ENCODE measurements around the gene MPIG6B.

MPIG6B gene

GRCh38 chr6:31723245-31723979 lies at the start of gene MPIG6B:
TSS of gene MPIG6B (plus strand) at chr6:31723373. CDS start at chr6:31723384, 11 bp downstream.
- Histone ChIP-seq H3K4me2 (peak within 1 kb of the TSS; percentile 99), H3K9ac (peak within 1 kb of the TSS; percentile 55; the same call in 1 of the 2 replicates), H3K4me3 (peak within 1 kb of the TSS; percentile 56), H3K9me3 (no peaks in the 10 kb centered on the region), H3K36me3 (peaks cover 29% of the 10 kb centered on the region), H3K4me1 (peaks cover 72% of the 10 kb centered on the region), H3K27me3 (no peaks in the 10 kb centered on the region), H4K20me1 (peaks cover 39% of the 10 kb centered on the region), H3K27ac (peak within 1 kb of the TSS; percentile 83)
- TF ChIP-seq Cebpa-rat (IDR thresholded peaks at IDR 0.05), result peak; percentile 31; the same call in 1 of the 2 replicates

- Histone ChIP-seq H3K4me1 (peaks cover 48% of the 10 kb centered on the region), H3K36me3 (peaks cover 36% of the 10 kb centered on the region), H3K27ac (no peak overlapping the region), H4K20me1 (peaks cover 36% of the 10 kb centered on the region), H3K27me3 (no peaks in the 10 kb centered on the region), H3K9ac (no peak overlapping the region), H3K9me3 (no peaks in the 10 kb centered on the region), H3K4me3 (no peak overlapping the region), H3K4me2 (0 out of 2 replicates have a peak overlapping the region, but pooled peaks have one; percentile 8)
- TF ChIP-seq Cebpa-rat (IDR thresholded peaks at IDR 0.05), result no peak
Measured at GRCh38 chr6:31676322-31676903, 46.8 kb upstream of the MPIG6B start.

- Histone ChIP-seq H3K4me1 (peaks cover 53% of the 10 kb centered on the region), H3K4me2 (no peak overlapping the region), H3K9ac (no peak overlapping the region), H3K27ac (no peak overlapping the region), H3K27me3 (no peaks in the 10 kb centered on the region), H3K9me3 (no peaks in the 10 kb centered on the region), H4K20me1 (peaks cover 36% of the 10 kb centered on the region), H3K4me3 (no peak overlapping the region), H3K36me3 (peaks cover 32% of the 10 kb centered on the region)
- TF ChIP-seq Cebpa-rat (IDR thresholded peaks at IDR 0.05), result no peak
Measured at GRCh38 chr6:31676904-31677303, 46.3 kb upstream of the MPIG6B start.

- Histone ChIP-seq H3K36me3 (peaks cover 22% of the 10 kb centered on the region), H3K9me3 (no peaks in the 10 kb centered on the region), H3K4me1 (peaks cover 62% of the 10 kb centered on the region), H4K20me1 (peaks cover 34% of the 10 kb centered on the region), H3K4me2 (0 out of 2 replicates have a peak overlapping the region, but pooled peaks have one; percentile 1), H3K4me3 (no peak overlapping the region), H3K27me3 (no peaks in the 10 kb centered on the region), H3K9ac (no peak overlapping the region), H3K27ac (no peak overlapping the region)
- TF ChIP-seq Cebpa-rat (IDR thresholded peaks at IDR 0.05), result no peak
Measured at GRCh38 chr6:31677955-31678354, 45.2 kb upstream of the MPIG6B start.

- Histone ChIP-seq H3K9me3 (no peaks in the 10 kb centered on the region), H3K4me1 (peaks cover 62% of the 10 kb centered on the region), H4K20me1 (peaks cover 26% of the 10 kb centered on the region), H3K9ac (peak within 1 kb of the TSS; percentile 54; the same call in 1 of the 2 replicates), H3K36me3 (peaks cover 23% of the 10 kb centered on the region), H3K4me3 (peak within 1 kb of the TSS; percentile 54), H3K27ac (peak within 1 kb of the TSS; percentile 39), H3K4me2 (peak within 1 kb of the TSS; percentile 91), H3K27me3 (no peaks in the 10 kb centered on the region)
- TF ChIP-seq Cebpa-rat (IDR thresholded peaks at IDR 0.05), result no peak
Measured at GRCh38 chr6:31680226-31681134, 42.7 kb upstream of the MPIG6B start, which contains the start of gene LY6G5C. TSS of gene LY6G5C (minus strand) at chr6:31681067. CDS start at chr6:31680373, 694 bp downstream.

GRCh38 chr6:31681135-31681671 lies 42.0 kb upstream of the MPIG6B start:
- peak overlapping the region; percentile 39 for H3K27ac ChIP-seq
- peak overlapping the region; percentile 91 for H3K4me2 ChIP-seq
- H3K27me3 ChIP-seq, result no peaks in the 10 kb centered on the region
- H4K20me1 ChIP-seq, result peaks cover 26% of the 10 kb centered on the region
- H3K4me1 ChIP-seq, result peaks cover 59% of the 10 kb centered on the region
- no peaks in the 10 kb centered on the region for H3K9me3 ChIP-seq
- peak overlapping the region; percentile 54; the same call in 1 of the 2 replicates for H3K9ac ChIP-seq
- H3K4me3 ChIP-seq, result peak overlapping the region; percentile 54
- no peak for TF ChIP-seq Cebpa-rat (IDR thresholded peaks at IDR 0.05)
- peaks cover 30% of the 10 kb centered on the region for H3K36me3 ChIP-seq

- H3K9ac ChIP-seq, result no peak overlapping the region
- H3K9me3 ChIP-seq, result no peaks in the 10 kb centered on the region
- peaks cover 54% of the 10 kb centered on the region for H3K36me3 ChIP-seq
- peaks cover 26% of the 10 kb centered on the region for H4K20me1 ChIP-seq
- H3K4me3 ChIP-seq, result no peak overlapping the region
- no peaks in the 10 kb centered on the region for H3K27me3 ChIP-seq
- H3K4me2 ChIP-seq, result no peak overlapping the region
- peaks cover 43% of the 10 kb centered on the region for H3K4me1 ChIP-seq
- no peak for TF ChIP-seq Cebpa-rat (IDR thresholded peaks at IDR 0.05)
- no peak overlapping the region for H3K27ac ChIP-seq
Measured at GRCh38 chr6:31683591-31683990, 39.6 kb upstream of the MPIG6B start.

GRCh38 chr6:31686483-31686882 lies 36.7 kb upstream of the MPIG6B start:
- Histone ChIP-seq H3K27me3 (no peaks in the 10 kb centered on the region), H3K36me3 (peaks cover 83% of the 10 kb centered on the region), H3K4me3 (no peak overlapping the region), H3K4me2 (no peak overlapping the region), H3K9me3 (no peaks in the 10 kb centered on the region), H3K9ac (no peak overlapping the region), H4K20me1 (peaks cover 6% of the 10 kb centered on the region; the same call in 1 of the 2 replicates), H3K27ac (no peak overlapping the region), H3K4me1 (peaks cover 17% of the 10 kb centered on the region)
- TF ChIP-seq Cebpa-rat (IDR thresholded peaks at IDR 0.05), result no peak

- H3K4me3 ChIP-seq, result no peak overlapping the region
- H3K4me1 ChIP-seq, result peaks cover 8% of the 10 kb centered on the region
- no peak for TF ChIP-seq Cebpa-rat (IDR thresholded peaks at IDR 0.05)
- H3K36me3 ChIP-seq, result peaks cover 91% of the 10 kb centered on the region
- H3K4me2 ChIP-seq, result no peak overlapping the region
- no peak overlapping the region for H3K9ac ChIP-seq
- no peaks in the 10 kb centered on the region for H4K20me1 ChIP-seq
- H3K9me3 ChIP-seq, result no peaks in the 10 kb centered on the region
- H3K27ac ChIP-seq, result no peak overlapping the region
- H3K27me3 ChIP-seq, result no peaks in the 10 kb centered on the region
Measured at GRCh38 chr6:31687321-31687720, 35.9 kb upstream of the MPIG6B start.
